ENCODE data around the gene HOXC13.

DNA sequence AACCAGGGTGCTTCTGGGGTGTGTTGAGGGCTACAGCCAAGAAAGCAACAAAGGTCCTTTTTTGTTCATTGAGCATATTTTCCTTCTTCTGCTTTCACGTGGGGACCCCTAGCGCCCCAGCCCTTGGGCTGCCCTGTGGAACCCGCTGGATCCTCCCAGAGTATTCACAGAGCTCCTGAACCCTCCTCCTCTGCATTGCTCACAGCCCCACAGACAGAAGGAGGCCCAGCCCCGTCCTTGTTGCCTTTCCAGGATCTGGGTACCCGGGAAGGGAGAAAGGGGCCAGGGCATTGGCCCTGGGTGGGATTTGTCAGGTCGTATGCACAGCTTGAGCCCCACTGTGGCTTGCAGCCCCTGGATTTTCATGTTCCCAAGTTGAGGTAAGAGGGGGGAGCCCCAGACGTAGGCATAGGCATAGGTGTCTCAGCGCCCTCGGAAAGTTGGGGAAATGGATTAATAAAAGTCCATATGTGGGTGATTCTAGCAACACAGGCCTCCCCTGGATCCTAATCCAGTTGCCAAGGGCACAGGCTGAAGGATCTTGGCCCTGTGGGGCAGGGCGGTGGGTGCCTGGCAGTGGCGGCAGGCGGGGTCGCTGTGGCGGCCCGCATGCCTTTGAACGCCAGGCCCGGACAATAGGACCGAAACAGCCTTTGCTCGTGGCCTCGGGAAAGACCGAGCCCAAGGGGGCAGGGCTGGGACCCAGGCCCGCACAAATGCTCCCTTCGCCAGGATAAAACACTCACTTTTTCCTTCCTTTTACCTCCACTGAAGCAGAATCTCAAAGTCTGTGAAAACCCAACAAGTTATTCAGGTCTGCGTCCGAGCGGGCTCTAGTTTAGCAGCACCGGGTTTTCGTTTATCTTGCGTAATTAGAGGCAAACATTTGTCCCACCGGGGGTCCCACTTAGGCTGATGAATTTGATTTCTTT is 43.3 kb downstream of the HOXC13 start:
- TF ChIP-seq, protein P1, sequence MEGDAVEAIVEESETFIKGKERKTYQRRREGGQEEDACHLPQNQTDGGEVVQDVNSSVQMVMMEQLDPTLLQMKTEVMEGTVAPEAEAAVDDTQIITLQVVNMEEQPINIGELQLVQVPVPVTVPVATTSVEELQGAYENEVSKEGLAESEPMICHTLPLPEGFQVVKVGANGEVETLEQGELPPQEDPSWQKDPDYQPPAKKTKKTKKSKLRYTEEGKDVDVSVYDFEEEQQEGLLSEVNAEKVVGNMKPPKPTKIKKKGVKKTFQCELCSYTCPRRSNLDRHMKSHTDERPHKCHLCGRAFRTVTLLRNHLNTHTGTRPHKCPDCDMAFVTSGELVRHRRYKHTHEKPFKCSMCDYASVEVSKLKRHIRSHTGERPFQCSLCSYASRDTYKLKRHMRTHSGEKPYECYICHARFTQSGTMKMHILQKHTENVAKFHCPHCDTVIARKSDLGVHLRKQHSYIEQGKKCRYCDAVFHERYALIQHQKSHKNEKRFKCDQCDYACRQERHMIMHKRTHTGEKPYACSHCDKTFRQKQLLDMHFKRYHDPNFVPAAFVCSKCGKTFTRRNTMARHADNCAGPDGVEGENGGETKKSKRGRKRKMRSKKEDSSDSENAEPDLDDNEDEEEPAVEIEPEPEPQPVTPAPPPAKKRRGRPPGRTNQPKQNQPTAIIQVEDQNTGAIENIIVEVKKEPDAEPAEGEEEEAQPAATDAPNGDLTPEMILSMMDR (IDR thresholded peaks at IDR 0.05; ENCODE audit: low read depth, low read length, poor library complexity, severe bottlenecking) = peak; percentile 21
- no peak for TF ChIP-seq EZH2phosphoT487 (IDR thresholded peaks at IDR 0.05; ENCODE audit: borderline replicate concordance, low read length)

Data from DOHH2 (cell line).